HepG2 (cell line): ENCODE measurements around the gene EIF6. TPM values are rescaled to one million over a fixed set of nuclear protein-coding genes. Genes with fewer than 3 reads are reported as not detected.

ENCODE experiments used
- ATAC-seq: fragments of 200-7000 bp; cut with Tn5 transposase; 3 replicates; pipeline ENCODE4 v1.9.1; 2020; ENCODE audit warnings: mild to moderate bottlenecking, moderate library complexity
- BruUV-seq: library from RNA; stranded (reverse); fragments of 400-500 nt; replicated peaks from 2 replicates; lab custom pipeline; 2021; lab: Mats Ljungman, UMichigan
- CTCF ChIA-PET: fragments of 300-600 bp; formaldehyde crosslinking; extraction: SDS; loops from one replicate; lab custom pipeline; 2021; ENCODE audit warnings: low total read pairs, inconsistent platforms, low intra/inter-chr PET ratio; lab: Yijun Ruan, JAX
- POLR2A ChIA-PET: fragments of 350-600 bp; sonication (Branson Sonifier 250); formaldehyde crosslinking; loops from one replicate; lab custom pipeline; 2020; ENCODE audit warnings: antibody characterized with exemption, inconsistent platforms; lab: Yijun Ruan, JAX
- DNase-seq: peaks from one replicate; pipeline ENCODE4 v3.0.0-alpha.2; 2015; ENCODE audit warnings: low spot score
- FAIRE-seq: peaks from 3 replicates; lab custom pipeline; 2011; peaks lifted over from hg19 to GRCh38; lab: Jason Lieb, UNC
- H2AFZ ChIP-seq: one replicate; pipeline ENCODE4 v1.6.1; 2011; ENCODE audit warnings: low read length, inconsistent platforms
- H3K27ac ChIP-seq: fragments of 300-600 bp; 3 replicates; pipeline ENCODE4 v1.8.0; 2011; ENCODE audit warnings: mixed run types, mild to moderate bottlenecking, mixed read lengths, low read length, inconsistent platforms; ENCODE audit not compliant: insufficient read depth; ENCODE audit errors: extremely low read length
- H3K27me3 ChIP-seq, 2 experiments: fragments of 200-600 bp in 1 of 2; 2 replicates in 1 of 2; 3 replicates in 1 of 2; pipeline versions ENCODE4 v1.6.0 to v1.8.0; 2011; ENCODE audit warnings: low read length in 2 of 2, mild to moderate bottlenecking in 2 of 2, moderate library complexity in 2 of 2, inconsistent platforms in 1 of 2; ENCODE audit not compliant: insufficient read depth in 2 of 2, control insufficient read depth in 1 of 2
- H3K36me3 ChIP-seq, 2 experiments: fragments of 200-600 bp in 1 of 2; replicated peaks in 1 of 2; 2 replicates in 1 of 2; 3 replicates in 1 of 2; pipeline versions ENCODE4 v1.5.1 to v1.8.0; 2011; ENCODE audit warnings: low read length in 2 of 2, inconsistent platforms in 1 of 2; ENCODE audit not compliant: insufficient read depth in 2 of 2, control insufficient read depth in 1 of 2
- H3K4me1 ChIP-seq: 2 replicates; pipeline ENCODE4 v1.5.1; 2012; ENCODE audit warnings: low read length, inconsistent platforms; ENCODE audit not compliant: insufficient read depth
- H3K4me2 ChIP-seq: 2 replicates; pipeline ENCODE4 v1.6.0; 2011; ENCODE audit warnings: low read depth, low read length, inconsistent platforms
- H3K4me3 ChIP-seq, 3 experiments: fragments of 200-600 bp in 1 of 3; sonication (generic), shearing (Covaris generic) in 1 of 3; replicated peaks in 1 of 3; 2 replicates each; pipeline ENCODE4 v1.5.1; 2011 to 2016; ENCODE audit warnings: low read length in 3 of 3, inconsistent platforms in 2 of 3, low read depth in 2 of 3, mild to moderate bottlenecking in 2 of 3, control low read depth in 1 of 3, mixed read lengths in 1 of 3; ENCODE audit not compliant: insufficient read depth in 1 of 3
- H3K79me2 ChIP-seq: one replicate; pipeline ENCODE4 v1.6.1; 2011; ENCODE audit warnings: low read length, inconsistent platforms; ENCODE audit not compliant: insufficient read depth
- H3K9ac ChIP-seq: 2 replicates; pipeline ENCODE4 v1.6.0; 2011; ENCODE audit warnings: mild to moderate bottlenecking, low read depth, low read length, inconsistent platforms; ENCODE audit not compliant: insufficient read depth
- H3K9me3 ChIP-seq: 2 replicates; pipeline ENCODE4 v1.5.1; 2012; ENCODE audit warnings: mild to moderate bottlenecking, low read length
- H4K20me1 ChIP-seq: 2 replicates; pipeline ENCODE4 v1.6.0; 2011; ENCODE audit warnings: inconsistent platforms, mild to moderate bottlenecking, low read length, moderate library complexity; ENCODE audit not compliant: insufficient read depth
- CREB1 ChIP-seq, 2 experiments: fragments of 450-650 bp in 1 of 2; IDR thresholded peaks; 2 replicates each; pipeline ENCODE4 v1.6.1; 2016 to 2017; ENCODE audit warnings: control low read depth in 1 of 2, mild to moderate bottlenecking in 1 of 2, missing compliant biosample characterization in 1 of 2, missing genetic modification characterization in 1 of 2
- HNF4G ChIP-seq, 2 experiments: sonication (generic) in 1 of 2; formaldehyde crosslinking in 1 of 2; IDR thresholded peaks; 2 replicates each; pipeline versions ENCODE4 v1.4.0 to v1.6.1; 2011 to 2020; ENCODE audit warnings: borderline replicate concordance in 2 of 2, low read depth in 2 of 2, mild to moderate bottlenecking in 2 of 2, low read length in 1 of 2, missing genetic modification reagents in 1 of 2, moderate library complexity in 1 of 2
- KDM2A ChIP-seq: sonication (generic); formaldehyde crosslinking; IDR thresholded peaks from 2 replicates; pipeline ENCODE4 v1.4.0; 2020; ENCODE audit warnings: low read depth, missing genetic modification reagents, borderline replicate concordance
- MAZ ChIP-seq, 2 experiments: sonication (generic) in 1 of 2; formaldehyde crosslinking in 1 of 2; IDR thresholded peaks; 2 replicates each; pipeline versions ENCODE4 v1.5.0 to v1.6.1; 2012 to 2020; ENCODE audit warnings: low read depth in 2 of 2, mild to moderate bottlenecking in 2 of 2, borderline replicate concordance in 1 of 2, improper control_type of control experiment in 1 of 2, low read length in 1 of 2, missing genetic modification reagents in 1 of 2, moderate library complexity in 1 of 2
- MTA3 ChIP-seq: sonication (generic); formaldehyde crosslinking; IDR thresholded peaks from 2 replicates; pipeline ENCODE4 v1.4.0; 2020; ENCODE audit warnings: missing genetic modification reagents
- NONO ChIP-seq, 2 experiments: fragments of 450-650 bp in 1 of 2; sonication (generic) in 1 of 2; formaldehyde crosslinking in 1 of 2; IDR thresholded peaks in 1 of 2; conservative IDR thresholded peaks in 1 of 2; 2 replicates each; pipeline versions ENCODE4 v1.6.1 to v1.8.0; 2017 to 2022; ENCODE audit warnings: mild to moderate bottlenecking in 1 of 2, missing genetic modification reagents in 1 of 2, moderate library complexity in 1 of 2
- POLR2A ChIP-seq, 2 experiments: IDR thresholded peaks; 2 replicates each; pipeline ENCODE4 v1.6.1; 2011; ENCODE audit warnings: low read depth in 2 of 2, low read length in 2 of 2, mild to moderate bottlenecking in 1 of 2, moderate library complexity in 1 of 2; ENCODE audit not compliant: insufficient read depth in 1 of 2
- RCOR2 ChIP-seq: IDR thresholded peaks from 2 replicates; pipeline ENCODE4 v1.6.1; 2016; ENCODE audit warnings: missing biosample characterization, missing genetic modification reagents
- SRSF4 ChIP-seq: fragments of 200-400 bp; formaldehyde crosslinking; IDR thresholded peaks from one replicate; pipeline ENCODE4 v1.6.1; 2018; ENCODE audit warnings: mild to moderate bottlenecking, low read depth, low read length, moderate library complexity; ENCODE audit not compliant: poor library complexity, severe bottlenecking
- ZC3H13 ChIP-seq: sonication (generic); formaldehyde crosslinking; IDR thresholded peaks from 2 replicates; pipeline ENCODE4 v1.8.1; 2023; ENCODE audit warnings: mild to moderate bottlenecking, missing genetic modification reagents, moderate library complexity
- ZFP82 ChIP-seq: sonication (generic); formaldehyde crosslinking; IDR thresholded peaks from 2 replicates; pipeline ENCODE4 v1.5.1; 2020; ENCODE audit warnings: mild to moderate bottlenecking, missing genetic modification reagents, borderline replicate concordance
- ZNF841 ChIP-seq: sonication (generic); formaldehyde crosslinking; IDR thresholded peaks from 2 replicates; pipeline ENCODE4 v1.8.1; 2023; ENCODE audit warnings: missing genetic modification reagents, borderline replicate concordance
- WGBS: methylation state at CpG from one replicate; pipeline ENCODE4 v1.1.6; 2017; ENCODE audit warnings: low lambda C conversion rate; 5-methylcytosine and 5-hydroxymethylcytosine counted together
- in situ Hi-C: cut with HindIII; loops from 2 replicates; pipeline ENCODE4 v1.10.0; 2017; ENCODE audit warnings: low pct_unique_long_range_greater_than_20kb; ENCODE audit not compliant: extremely low pct_ligation_motif_present
- intact Hi-C: fragments of 100-400 bp; cut with micrococcal nuclease; formaldehyde crosslinking; loops from one replicate; pipeline ENCODE4 v1.10.0; 2022; ENCODE audit not compliant: unreplicated experiment
- polyA plus RNA-seq, 8 experiments: library from polyadenylated mRNA; depleted of rRNA in 3 of 8; stranded (reverse) in 7 of 8; unstranded in 1 of 8; fragments of >200 nt; fragmentation: Illumina TruSeq in 4 of 8; extraction: Trizol in 4 of 8; gene quantifications; 2 replicates each; pipeline versions ENCODE4 v1.2.1 to v1.2.3, GENCODE V29; 2011 to 2016; ENCODE audit warnings: low read depth in 4 of 8, missing spikeins in 1 of 8, mixed read lengths in 1 of 8; ENCODE audit not compliant: insufficient read depth in 1 of 8
- total RNA-seq, 5 experiments: library from RNA; depleted of rRNA; stranded (reverse); fragments of >200 nt; fragmentation: Illumina TruSeq; extraction: Trizol; gene quantifications; 2 replicates each; pipeline ENCODE4 v1.2.3, GENCODE V29; 2016; ENCODE audit warnings: low read depth in 1 of 5
- TF ChIP-seq, protein P1 (sequence below): sonication (generic); formaldehyde crosslinking; IDR thresholded peaks from 2 replicates; pipeline ENCODE4 v1.4.0; 2020; ENCODE audit warnings: missing genetic modification reagents, mild to moderate bottlenecking, borderline replicate concordance
- TF ChIP-seq, protein P2 (sequence below): sonication (generic); formaldehyde crosslinking; IDR thresholded peaks from 2 replicates; pipeline ENCODE4 v1.4.0; 2020; ENCODE audit warnings: low read depth, missing genetic modification reagents
- TF ChIP-seq, protein P3 (sequence below): IDR thresholded peaks from 2 replicates; pipeline ENCODE4 v1.6.1; 2016; ENCODE audit warnings: control low read depth

EIF6 gene
- total and polyA plus RNA-seq, 2 of the 13 experiments (the other 11 are each of a cell fraction or from before 2014, with no cell fraction given): 462 to 466 TPM

DNA sequence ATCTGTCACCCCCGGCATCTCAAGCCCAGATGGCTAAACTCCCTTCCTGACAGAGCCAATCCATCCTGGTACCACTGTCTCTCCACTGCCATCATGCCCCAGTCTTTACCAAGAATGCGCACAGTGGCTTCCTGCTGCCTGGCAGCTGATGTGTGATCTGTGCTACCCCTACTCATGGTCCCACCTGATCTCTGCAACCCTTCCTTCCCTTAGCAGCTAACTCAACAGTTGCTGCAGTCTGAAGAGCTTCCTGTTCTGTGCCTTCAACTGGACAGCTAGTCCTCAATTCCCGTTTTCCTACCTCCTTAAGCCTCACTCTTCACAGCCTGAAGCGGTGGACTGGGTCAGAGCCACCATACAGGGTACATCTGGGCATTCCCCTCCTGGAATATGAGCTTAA is 15.2 kb upstream of the EIF6 start:
- no peak for DNase-seq
- Histone ChIP-seq H3K9me3 (no peaks in the 10 kb centered on the region), H3K4me1 (peaks cover 33% of the 10 kb centered on the region), H3K79me2 (no peaks in the 10 kb centered on the region), H3K9ac (no peak overlapping the region), H3K27me3 (peaks cover 5 to 23% of the 10 kb centered on the region in 2 experiments), H3K4me3 (no peak overlapping the region), H3K27ac (no peak overlapping the region), H2AFZ (no peak overlapping the region), H3K36me3 (peaks cover 7 to 9% of the 10 kb centered on the region in 2 experiments; a peak in 3 of 5 replicates), H4K20me1 (no peaks in the 10 kb centered on the region), H3K4me2 (no peak overlapping the region)
- intact Hi-C loops: no loop called here
- WGBS: 85% methylated on average over 4 of the region's 4 CpGs
- BruUV-seq: no TSS peak
- in situ Hi-C loops: loop anchor here (5.0 kb wide), 2 partner anchors 33 to 148 kb away; no protein-coding TSS in a partner anchor
- ChIA-PET CTCF (no interaction called here), POLR2A (interaction anchor here (1.1 kb wide), 1 partner anchor 15 kb away, joined by 6 read pairs; the partner anchor contains the start of gene EIF6)
- no peak for ATAC-seq
- FAIRE-seq: no peak
- no peak for TF ChIP-seq ZNF841 (CRISPR knock-in tag)
- TF ChIP-seq ZFP82 (CRISPR knock-in tag): no peak
- no peak for TF ChIP-seq HNF4G (IDR thresholded peaks at IDR 0.05; ENCODE audit: borderline replicate concordance, low read depth, low read length)
- no peak for TF ChIP-seq HNF4G (CRISPR knock-in tag; IDR thresholded peaks at IDR 0.05; ENCODE audit: borderline replicate concordance, low read depth)
- TF ChIP-seq RCOR2 (CRISPR knock-in tag): no peak
- TF ChIP-seq MTA3 (CRISPR knock-in tag): no peak
- TF ChIP-seq SRSF4: no peak
- TF ChIP-seq POLR2A (IDR thresholded peaks at IDR 0.05; ENCODE audit: insufficient read depth in 1 of 2, low read depth in 2 of 2, low read length in 2 of 2): peak in 1 of 2 experiments; percentile 37; a peak in 1 of 4 replicates
- TF ChIP-seq NONO (IDR thresholded peaks at IDR 0.05): no peak
- no peak for TF ChIP-seq NONO (CRISPR knock-in tag; conservative IDR thresholded peaks at IDR 0.05)
- TF ChIP-seq ZC3H13 (CRISPR knock-in tag): peak; percentile 77
- no peak for TF ChIP-seq CREB1 (IDR thresholded peaks at IDR 0.05)
- TF ChIP-seq CREB1 (CRISPR knock-in tag; IDR thresholded peaks at IDR 0.05): no peak
- TF ChIP-seq, protein P1, sequence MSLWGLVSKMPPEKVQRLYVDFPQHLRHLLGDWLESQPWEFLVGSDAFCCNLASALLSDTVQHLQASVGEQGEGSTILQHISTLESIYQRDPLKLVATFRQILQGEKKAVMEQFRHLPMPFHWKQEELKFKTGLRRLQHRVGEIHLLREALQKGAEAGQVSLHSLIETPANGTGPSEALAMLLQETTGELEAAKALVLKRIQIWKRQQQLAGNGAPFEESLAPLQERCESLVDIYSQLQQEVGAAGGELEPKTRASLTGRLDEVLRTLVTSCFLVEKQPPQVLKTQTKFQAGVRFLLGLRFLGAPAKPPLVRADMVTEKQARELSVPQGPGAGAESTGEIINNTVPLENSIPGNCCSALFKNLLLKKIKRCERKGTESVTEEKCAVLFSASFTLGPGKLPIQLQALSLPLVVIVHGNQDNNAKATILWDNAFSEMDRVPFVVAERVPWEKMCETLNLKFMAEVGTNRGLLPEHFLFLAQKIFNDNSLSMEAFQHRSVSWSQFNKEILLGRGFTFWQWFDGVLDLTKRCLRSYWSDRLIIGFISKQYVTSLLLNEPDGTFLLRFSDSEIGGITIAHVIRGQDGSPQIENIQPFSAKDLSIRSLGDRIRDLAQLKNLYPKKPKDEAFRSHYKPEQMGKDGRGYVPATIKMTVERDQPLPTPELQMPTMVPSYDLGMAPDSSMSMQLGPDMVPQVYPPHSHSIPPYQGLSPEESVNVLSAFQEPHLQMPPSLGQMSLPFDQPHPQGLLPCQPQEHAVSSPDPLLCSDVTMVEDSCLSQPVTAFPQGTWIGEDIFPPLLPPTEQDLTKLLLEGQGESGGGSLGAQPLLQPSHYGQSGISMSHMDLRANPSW (CRISPR knock-in tag): no peak
- 0 out of 2 replicates have a peak, but pooled peaks have one; percentile 22 for TF ChIP-seq KDM2A (CRISPR knock-in tag)
- no peak for TF ChIP-seq MAZ (IDR thresholded peaks at IDR 0.05; ENCODE audit: borderline replicate concordance, low read depth, low read length)
- TF ChIP-seq MAZ (CRISPR knock-in tag; IDR thresholded peaks at IDR 0.05; ENCODE audit: low read depth): no peak
- TF ChIP-seq, protein P2, sequence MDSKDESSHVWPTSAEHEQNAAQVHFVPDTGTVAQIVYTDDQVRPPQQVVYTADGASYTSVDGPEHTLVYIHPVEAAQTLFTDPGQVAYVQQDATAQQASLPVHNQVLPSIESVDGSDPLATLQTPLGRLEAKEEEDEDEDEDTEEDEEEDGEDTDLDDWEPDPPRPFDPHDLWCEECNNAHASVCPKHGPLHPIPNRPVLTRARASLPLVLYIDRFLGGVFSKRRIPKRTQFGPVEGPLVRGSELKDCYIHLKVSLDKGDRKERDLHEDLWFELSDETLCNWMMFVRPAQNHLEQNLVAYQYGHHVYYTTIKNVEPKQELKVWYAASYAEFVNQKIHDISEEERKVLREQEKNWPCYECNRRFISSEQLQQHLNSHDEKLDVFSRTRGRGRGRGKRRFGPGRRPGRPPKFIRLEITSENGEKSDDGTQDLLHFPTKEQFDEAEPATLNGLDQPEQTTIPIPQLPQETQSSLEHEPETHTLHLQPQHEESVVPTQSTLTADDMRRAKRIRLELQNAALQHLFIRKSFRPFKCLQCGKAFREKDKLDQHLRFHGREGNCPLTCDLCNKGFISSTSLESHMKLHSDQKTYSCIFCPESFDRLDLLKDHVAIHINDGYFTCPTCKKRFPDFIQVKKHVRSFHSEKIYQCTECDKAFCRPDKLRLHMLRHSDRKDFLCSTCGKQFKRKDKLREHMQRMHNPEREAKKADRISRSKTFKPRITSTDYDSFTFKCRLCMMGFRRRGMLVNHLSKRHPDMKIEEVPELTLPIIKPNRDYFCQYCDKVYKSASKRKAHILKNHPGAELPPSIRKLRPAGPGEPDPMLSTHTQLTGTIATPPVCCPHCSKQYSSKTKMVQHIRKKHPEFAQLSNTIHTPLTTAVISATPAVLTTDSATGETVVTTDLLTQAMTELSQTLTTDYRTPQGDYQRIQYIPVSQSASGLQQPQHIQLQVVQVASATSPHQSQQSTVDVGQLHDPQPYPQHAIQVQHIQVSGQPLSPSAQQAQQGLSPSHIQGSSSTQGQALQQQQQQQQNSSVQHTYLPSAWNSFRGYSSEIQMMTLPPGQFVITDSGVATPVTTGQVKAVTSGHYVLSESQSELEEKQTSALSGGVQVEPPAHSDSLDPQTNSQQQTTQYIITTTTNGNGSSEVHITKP: no peak
- TF ChIP-seq, protein P3, sequence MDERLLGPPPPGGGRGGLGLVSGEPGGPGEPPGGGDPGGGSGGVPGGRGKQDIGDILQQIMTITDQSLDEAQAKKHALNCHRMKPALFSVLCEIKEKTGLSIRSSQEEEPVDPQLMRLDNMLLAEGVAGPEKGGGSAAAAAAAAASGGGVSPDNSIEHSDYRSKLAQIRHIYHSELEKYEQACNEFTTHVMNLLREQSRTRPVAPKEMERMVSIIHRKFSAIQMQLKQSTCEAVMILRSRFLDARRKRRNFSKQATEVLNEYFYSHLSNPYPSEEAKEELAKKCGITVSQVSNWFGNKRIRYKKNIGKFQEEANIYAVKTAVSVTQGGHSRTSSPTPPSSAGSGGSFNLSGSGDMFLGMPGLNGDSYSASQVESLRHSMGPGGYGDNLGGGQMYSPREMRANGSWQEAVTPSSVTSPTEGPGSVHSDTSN: no peak
